Kidney epithelial cell (primary cell): ENCODE data around the gene ERVK3-1. TPM values are rescaled to one million over a fixed set of nuclear protein-coding genes. Genes with fewer than 3 reads are reported as not detected.
"Not testable (repeated sequence)": the region's sequence is repeated elsewhere in the genome, so short reads cannot be mapped to it uniquely, and the experiment has no call there.

Experiments used
- DNase-seq: peaks from one replicate; pipeline ENCODE4 v3.0.0-alpha.2; 2010; ENCODE audit warnings: low read depth
- H3K27me3 ChIP-seq: 2 replicates; pipeline ENCODE4 v1.6.0; 2011; ENCODE audit warnings: low read length; ENCODE audit not compliant: control insufficient read depth, insufficient read depth
- H3K36me3 ChIP-seq: 2 replicates; pipeline ENCODE4 v1.5.1; 2011; ENCODE audit warnings: low read length; ENCODE audit not compliant: control insufficient read depth, insufficient read depth
- H3K4me3 ChIP-seq: 2 replicates; pipeline ENCODE4 v1.5.1; 2011; ENCODE audit warnings: low read depth, mild to moderate bottlenecking, control low read depth, low read length
- CTCF ChIP-seq: IDR thresholded peaks from 2 replicates; pipeline ENCODE4 v1.5.1; 2011; ENCODE audit warnings: mild to moderate bottlenecking, moderate library complexity, low read length, control low read depth, inconsistent platforms; ENCODE audit not compliant: insufficient read depth, poor library complexity, severe bottlenecking
- total RNA-seq: library from RNA; depleted of rRNA; stranded (reverse); fragments of >200 nt; gene quantifications from 2 replicates; pipeline ENCODE4 v1.2.3, GENCODE V29; 2015

Gene ERVK3-1
- 44.9 and 48.3 TPM in 2 replicates for total RNA-seq

- TF ChIP-seq CTCF: no peak
- Histone ChIP-seq H3K4me3 (peak within 1 kb of the TSS; percentile 67), H3K36me3 (no peaks in the 10 kb centered on the region), H3K27me3 (no peaks in the 10 kb centered on the region)
- DNase-seq: peak; percentile 95
Measured at GRCh38 chr19:58305065-58305931, at the start of gene ERVK3-1. Gene ERVK3-1 (plus strand): TSS chr19:58305377. CDS start chr19:58312169, 6,792 bp downstream.

- DNase-seq, H3K4me3 ChIP-seq, H3K27me3 ChIP-seq, H3K36me3 ChIP-seq: not testable (repeated sequence)
Measured at GRCh38 chr19:58258259-58258658, 46.9 kb upstream of the ERVK3-1 start.

DNA sequence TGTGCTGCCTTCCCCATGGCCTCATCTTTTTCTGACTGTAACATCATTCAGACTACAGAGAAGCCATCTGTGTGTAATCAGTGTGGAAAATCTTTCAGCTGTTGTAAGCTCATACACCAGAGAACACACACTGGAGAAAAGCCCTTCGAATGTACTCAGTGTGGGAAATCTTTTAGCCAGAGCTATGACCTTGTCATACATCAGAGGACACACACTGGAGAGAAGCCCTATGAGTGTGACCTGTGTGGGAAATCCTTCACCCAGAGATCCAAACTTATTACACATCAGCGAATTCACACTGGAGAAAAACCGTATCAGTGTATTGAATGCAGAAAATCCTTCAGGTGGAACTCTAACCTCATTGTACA lies 43.6 kb upstream of the ERVK3-1 start:
- Histone ChIP-seq H3K4me3 (no peak overlapping the region), H3K27me3 (no peaks in the 10 kb centered on the region), H3K36me3 (no peaks in the 10 kb centered on the region)
- DNase-seq: no peak
- no peak for TF ChIP-seq CTCF

GRCh38 chr19:58261968-58262921 lies 42.9 kb upstream of the ERVK3-1 start:
- Histone ChIP-seq H3K27me3 (no peaks in the 10 kb centered on the region), H3K4me3 (no peak overlapping the region), H3K36me3 (no peaks in the 10 kb centered on the region)
- DNase-seq: no peak
- no peak for TF ChIP-seq CTCF

GRCh38 chr19:58262922-58263296 lies 42.3 kb upstream of the ERVK3-1 start:
- no peak for TF ChIP-seq CTCF
- no peaks in the 10 kb centered on the region for H3K27me3 ChIP-seq
- no peak for DNase-seq
- H3K4me3 ChIP-seq: no peak overlapping the region
- H3K36me3 ChIP-seq: no peaks in the 10 kb centered on the region

GRCh38 chr19:58265100-58265499 lies 40.1 kb upstream of the ERVK3-1 start:
- Histone ChIP-seq H3K27me3 (no peaks in the 10 kb centered on the region), H3K36me3 (no peaks in the 10 kb centered on the region), H3K4me3 (no peak overlapping the region)
- DNase-seq: no peak
- TF ChIP-seq CTCF: no peak
